Lower lobe of right lung (tissue), 2 donors: ENCODE data around the gene PLCB3. TPM values are rescaled to one million over a fixed set of nuclear protein-coding genes. Genes with fewer than 3 reads are reported as not detected.

Experiments used
- ATAC-seq, 2 donors: fragments of 200-7000 bp; cut with Tn5 transposase; one replicate each; pipeline ENCODE4 v1.9.1; 2020 to 2022; ENCODE audit warnings: mild to moderate bottlenecking in 2 of 2, moderate library complexity in 2 of 2
- DNase-seq: peaks from one replicate; pipeline ENCODE4 v3.0.0-alpha.2; 2020
- H3K27ac ChIP-seq: fragments of 200-600 bp; one replicate; pipeline ENCODE4 v1.8.0; 2022
- H3K27me3 ChIP-seq: fragments of 200-600 bp; one replicate; pipeline ENCODE4 v1.8.0; 2022; ENCODE audit warnings: low read depth
- H3K36me3 ChIP-seq: fragments of 200-600 bp; one replicate; pipeline ENCODE4 v1.8.0; 2022; ENCODE audit warnings: mild to moderate bottlenecking
- H3K4me1 ChIP-seq: fragments of 200-600 bp; one replicate; pipeline ENCODE4 v1.8.0; 2022
- H3K4me3 ChIP-seq: fragments of 200-600 bp; one replicate; pipeline ENCODE4 v1.8.0; 2022; ENCODE audit warnings: mild to moderate bottlenecking
- H3K9me3 ChIP-seq: fragments of 200-600 bp; one replicate; pipeline ENCODE4 v1.8.0; 2022
- intact Hi-C: fragments of 100-400 bp; cut with DNase I; formaldehyde crosslinking; loops from one replicate; pipeline ENCODE4 v1.11.0; 2022
- total RNA-seq: library from RNA; stranded (reverse); fragmentation: NEBNext Ultra II Directional; extraction: Animal tissue kit (Norgen Biotek cat#: 25700); gene quantifications from one replicate; pipeline ENCODE4 v1.2.1, GENCODE V29; 2021
- TF ChIP-seq, protein P1 (sequence below): fragments of 200-600 bp; IDR thresholded peaks from one replicate; pipeline ENCODE4 v1.8.0; 2022; ENCODE audit warnings: antibody characterized with exemption, mild to moderate bottlenecking
- donor health status: DM: no; HTN: yes; CAD: no; lungs with severe emphysema.

Gene PLCB3
- total RNA-seq, 1 donor from 2014 or later: 31.8 TPM

DNA sequence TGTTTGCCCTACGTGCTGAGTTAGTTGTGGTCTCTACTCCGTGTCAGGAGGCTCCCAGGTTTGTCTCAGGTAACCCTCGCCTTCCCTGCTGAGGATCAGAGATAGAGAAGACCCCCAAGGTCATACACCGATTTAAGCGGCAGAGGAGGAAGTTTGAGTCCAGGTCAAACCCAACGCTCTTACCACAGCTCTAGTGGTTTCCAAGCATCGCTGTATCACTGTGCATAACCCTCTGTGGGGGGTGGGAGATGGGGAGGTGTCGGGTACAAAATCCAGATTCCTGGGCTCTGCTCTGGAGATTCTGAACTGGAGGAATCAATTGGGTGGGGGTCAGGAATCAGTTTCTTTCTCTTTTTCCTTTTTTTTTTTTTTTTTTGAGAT lies 20.4 kb upstream of the PLCB3 start:
- Histone ChIP-seq H3K4me1 (peaks cover 69% of the 10 kb centered on the region), H3K4me3 (peak overlapping the region; percentile 69), H3K27me3 (no peaks in the 10 kb centered on the region), H3K36me3 (no peaks in the 10 kb centered on the region), H3K9me3 (no peaks in the 10 kb centered on the region), H3K27ac (peak overlapping the region; percentile 86)
- DNase-seq (no peak), ATAC-seq (no peak)
- intact Hi-C loops: no loop called here
- TF ChIP-seq, protein P1, sequence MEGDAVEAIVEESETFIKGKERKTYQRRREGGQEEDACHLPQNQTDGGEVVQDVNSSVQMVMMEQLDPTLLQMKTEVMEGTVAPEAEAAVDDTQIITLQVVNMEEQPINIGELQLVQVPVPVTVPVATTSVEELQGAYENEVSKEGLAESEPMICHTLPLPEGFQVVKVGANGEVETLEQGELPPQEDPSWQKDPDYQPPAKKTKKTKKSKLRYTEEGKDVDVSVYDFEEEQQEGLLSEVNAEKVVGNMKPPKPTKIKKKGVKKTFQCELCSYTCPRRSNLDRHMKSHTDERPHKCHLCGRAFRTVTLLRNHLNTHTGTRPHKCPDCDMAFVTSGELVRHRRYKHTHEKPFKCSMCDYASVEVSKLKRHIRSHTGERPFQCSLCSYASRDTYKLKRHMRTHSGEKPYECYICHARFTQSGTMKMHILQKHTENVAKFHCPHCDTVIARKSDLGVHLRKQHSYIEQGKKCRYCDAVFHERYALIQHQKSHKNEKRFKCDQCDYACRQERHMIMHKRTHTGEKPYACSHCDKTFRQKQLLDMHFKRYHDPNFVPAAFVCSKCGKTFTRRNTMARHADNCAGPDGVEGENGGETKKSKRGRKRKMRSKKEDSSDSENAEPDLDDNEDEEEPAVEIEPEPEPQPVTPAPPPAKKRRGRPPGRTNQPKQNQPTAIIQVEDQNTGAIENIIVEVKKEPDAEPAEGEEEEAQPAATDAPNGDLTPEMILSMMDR: no peak

DNA sequence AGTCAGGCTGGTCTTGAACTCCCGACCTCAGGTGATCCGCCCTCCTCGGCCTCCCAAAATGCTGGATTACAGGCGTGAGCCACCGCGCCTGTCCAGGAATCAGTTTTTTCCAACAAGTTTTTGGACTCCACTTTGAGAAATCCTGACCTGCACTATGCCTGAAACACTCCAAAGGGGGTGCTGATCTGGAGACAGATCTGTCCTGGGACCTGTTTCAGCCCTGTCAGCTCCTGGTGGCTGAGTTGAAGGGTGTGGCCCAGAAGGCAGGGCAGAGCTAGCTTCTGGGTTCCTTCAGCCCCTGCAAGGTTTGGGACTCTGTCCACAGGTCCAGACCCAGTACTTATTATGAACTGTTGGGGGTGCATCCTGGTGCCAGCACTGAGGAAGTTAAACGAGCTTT lies 19.8 kb upstream of the PLCB3 start:
- ATAC-seq (no peak), DNase-seq (no peak)
- TF ChIP-seq, protein P1: no peak
- peak overlapping the region; percentile 86 for H3K27ac ChIP-seq
- no peaks in the 10 kb centered on the region for H3K36me3 ChIP-seq
- H3K4me1 ChIP-seq: peaks cover 69% of the 10 kb centered on the region
- H3K9me3 ChIP-seq: no peaks in the 10 kb centered on the region
- H3K27me3 ChIP-seq: no peaks in the 10 kb centered on the region
- intact Hi-C loops: no loop called here
- no peak overlapping the region for H3K4me3 ChIP-seq

DNA sequence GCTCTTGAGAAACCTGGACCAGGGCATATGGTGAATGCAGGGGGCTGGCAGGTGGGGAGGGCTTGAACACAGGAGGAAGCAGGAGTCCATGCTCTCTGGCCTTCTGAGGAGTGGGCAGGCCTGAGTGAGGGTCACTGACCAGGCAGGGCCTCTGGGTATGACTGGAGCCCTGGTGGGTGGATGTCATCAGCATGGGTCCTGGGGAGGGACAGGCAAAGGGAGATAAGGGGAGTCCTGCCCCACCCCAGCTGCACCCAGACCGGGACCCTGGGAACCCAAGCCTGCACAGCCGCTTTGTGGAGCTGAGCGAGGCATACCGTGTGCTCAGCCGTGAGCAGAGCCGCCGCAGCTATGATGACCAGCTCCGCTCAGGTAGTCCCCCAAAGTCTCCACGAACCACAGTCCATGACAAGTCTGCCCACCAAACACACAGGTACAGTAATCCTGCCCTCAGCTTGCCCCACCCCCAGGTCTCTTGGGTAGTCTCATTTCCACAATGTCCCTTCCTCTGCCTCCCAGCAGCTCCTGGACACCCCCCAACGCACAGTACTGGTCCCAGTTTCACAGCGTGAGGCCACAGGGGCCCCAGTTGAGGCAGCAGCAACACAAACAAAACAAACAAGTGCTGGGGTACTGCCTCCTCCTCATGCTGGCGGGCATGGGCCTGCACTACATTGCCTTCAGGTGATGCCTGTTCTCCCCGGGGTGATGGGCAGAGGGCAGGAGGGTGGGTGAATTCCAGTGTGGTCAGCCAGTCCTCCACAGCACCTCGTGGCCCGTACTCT lies 19.0 kb upstream of the PLCB3 start:
- TF ChIP-seq, protein P1: no peak
- intact Hi-C loops: no loop called here
- Histone ChIP-seq H3K27me3 (no peaks in the 10 kb centered on the region), H3K4me3 (no peak overlapping the region), H3K36me3 (peaks cover 4% of the 10 kb centered on the region), H3K4me1 (peaks cover 61% of the 10 kb centered on the region), H3K9me3 (no peaks in the 10 kb centered on the region), H3K27ac (no peak overlapping the region)
- DNase-seq (no peak), ATAC-seq (no peak)

DNA sequence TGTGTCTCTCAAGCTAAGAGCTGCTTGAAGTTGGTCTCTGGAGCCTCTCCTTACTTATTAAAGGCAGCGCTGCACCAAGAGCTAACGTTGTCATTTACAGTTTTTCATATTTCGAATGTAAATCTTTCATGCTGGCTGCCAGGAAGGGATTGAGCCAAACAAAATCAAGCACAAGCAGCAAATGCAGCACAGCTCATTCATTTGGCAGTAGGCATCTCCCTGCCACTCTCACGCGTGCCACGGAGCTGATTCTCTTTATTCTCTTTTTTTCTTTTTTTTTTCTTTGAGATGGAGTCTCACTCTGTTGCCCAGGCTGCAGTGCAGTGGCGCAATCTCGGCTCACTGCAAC lies 18.4 kb upstream of the PLCB3 start:
- peaks cover 10% of the 10 kb centered on the region for H3K36me3 ChIP-seq
- TF ChIP-seq, protein P1: no peak
- DNase-seq (no peak), ATAC-seq (no peak)
- H3K27me3 ChIP-seq: no peaks in the 10 kb centered on the region
- H3K4me1 ChIP-seq: peaks cover 59% of the 10 kb centered on the region
- no peak overlapping the region for H3K4me3 ChIP-seq
- no peak overlapping the region for H3K27ac ChIP-seq
- no peaks in the 10 kb centered on the region for H3K9me3 ChIP-seq
- intact Hi-C loops: no loop called here

DNA sequence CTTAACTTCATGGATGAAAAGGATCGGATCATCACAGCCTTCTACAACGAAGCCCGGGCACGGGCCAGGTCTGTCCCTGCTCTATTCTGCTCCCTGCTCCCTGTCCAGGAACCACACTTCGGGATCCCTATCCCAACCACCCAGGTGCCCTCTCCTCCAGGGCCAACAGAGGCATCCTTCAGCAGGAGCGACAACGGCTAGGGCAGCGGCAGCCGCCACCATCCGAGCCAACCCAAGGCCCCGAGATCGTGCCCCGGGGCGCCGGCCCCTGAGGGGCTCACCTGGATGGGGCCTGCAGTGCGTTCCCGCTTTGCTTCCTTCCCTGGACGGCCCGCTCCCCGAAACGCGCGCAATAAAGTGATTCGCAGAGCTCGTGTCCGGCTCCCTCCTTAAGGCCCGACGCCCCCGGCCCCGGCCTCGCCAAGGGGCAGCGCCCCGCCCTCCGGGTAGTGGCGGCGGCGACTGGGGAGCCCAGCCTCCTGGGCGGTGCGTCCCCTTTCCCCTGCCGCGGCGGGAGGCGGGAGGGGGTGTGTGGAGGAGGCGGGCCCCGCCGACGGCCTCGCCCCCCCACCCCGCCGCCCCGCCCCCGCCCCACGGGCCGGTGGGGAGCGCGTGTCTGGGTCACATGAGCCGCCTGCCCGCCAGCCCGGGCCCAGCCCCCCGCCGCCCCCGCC lies 17.3 kb upstream of the PLCB3 start, which contains the start of gene VEGFB:
TSS of gene VEGFB (plus strand) at position 672 of the 674 bp plus-strand sequence. CDS start 250 bp downstream, outside the sequence.
- Histone ChIP-seq H3K4me1 (peaks cover 69% of the 10 kb centered on the region), H3K27me3 (no peaks in the 10 kb centered on the region), H3K36me3 (peaks cover 19% of the 10 kb centered on the region), H3K9me3 (no peaks in the 10 kb centered on the region), H3K4me3 (peak within 1 kb of the TSS; percentile 76), H3K27ac (peak within 1 kb of the TSS; percentile 75)
- TF ChIP-seq, protein P1: no peak
- ATAC-seq: peak; percentile 68 to 73
- peak; percentile 79 for DNase-seq
- intact Hi-C loops: no loop called here
